Measurements from ENCODE around the gene STUB1.

Gene STUB1

DNA sequence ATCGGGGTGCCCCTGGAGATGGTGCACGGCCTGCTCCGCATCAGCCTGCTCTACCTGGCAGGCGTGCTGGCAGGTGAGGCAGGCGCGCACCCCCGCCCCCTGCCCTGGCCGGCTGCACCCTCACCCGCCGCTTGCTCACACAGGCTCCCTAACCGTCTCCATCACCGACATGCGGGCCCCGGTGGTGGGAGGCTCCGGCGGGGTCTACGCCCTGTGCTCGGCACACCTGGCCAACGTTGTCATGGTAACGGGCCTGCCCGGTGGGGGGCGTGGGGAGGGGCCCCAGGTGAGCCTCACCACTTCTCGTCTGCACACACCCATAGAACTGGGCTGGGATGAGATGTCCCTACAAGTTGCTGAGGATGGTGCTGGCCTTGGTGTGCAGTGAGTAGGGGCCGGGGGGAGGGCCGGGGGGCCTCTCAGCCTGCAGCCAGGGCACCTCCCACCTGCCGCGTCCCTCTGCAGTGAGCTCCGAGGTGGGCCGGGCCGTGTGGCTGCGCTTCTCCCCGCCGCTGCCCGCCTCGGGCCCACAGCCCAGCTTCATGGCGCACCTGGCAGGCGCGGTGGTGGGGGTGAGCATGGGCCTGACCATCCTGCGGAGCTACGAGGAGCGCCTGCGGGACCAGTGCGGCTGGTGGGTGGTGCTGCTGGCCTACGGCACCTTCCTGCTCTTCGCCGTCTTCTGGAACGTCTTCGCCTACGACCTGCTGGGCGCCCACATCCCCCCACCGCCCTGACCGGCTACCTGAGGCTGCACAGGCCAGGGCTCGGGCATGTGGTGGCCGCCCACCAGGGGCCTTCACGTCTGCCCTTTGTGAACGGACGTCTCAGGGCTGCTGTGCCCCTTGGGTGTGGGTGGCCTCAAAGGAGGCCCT, 2.7 kb upstream of the STUB1 start:
- Histone ChIP-seq H3K36me3 (peaks cover 34% of the 10 kb centered on the region), H3K4me3 (ENCODE audit: low read depth, low read length) (no peak overlapping the region), H3K27ac (no peak overlapping the region), H3K27me3 (ENCODE audit: insufficient read depth, low read depth, severe bottlenecking) (no peaks in the 10 kb centered on the region), H3K9me3 (ENCODE audit: severe bottlenecking) (no peaks in the 10 kb centered on the region)
- TF ChIP-seq, protein P1, sequence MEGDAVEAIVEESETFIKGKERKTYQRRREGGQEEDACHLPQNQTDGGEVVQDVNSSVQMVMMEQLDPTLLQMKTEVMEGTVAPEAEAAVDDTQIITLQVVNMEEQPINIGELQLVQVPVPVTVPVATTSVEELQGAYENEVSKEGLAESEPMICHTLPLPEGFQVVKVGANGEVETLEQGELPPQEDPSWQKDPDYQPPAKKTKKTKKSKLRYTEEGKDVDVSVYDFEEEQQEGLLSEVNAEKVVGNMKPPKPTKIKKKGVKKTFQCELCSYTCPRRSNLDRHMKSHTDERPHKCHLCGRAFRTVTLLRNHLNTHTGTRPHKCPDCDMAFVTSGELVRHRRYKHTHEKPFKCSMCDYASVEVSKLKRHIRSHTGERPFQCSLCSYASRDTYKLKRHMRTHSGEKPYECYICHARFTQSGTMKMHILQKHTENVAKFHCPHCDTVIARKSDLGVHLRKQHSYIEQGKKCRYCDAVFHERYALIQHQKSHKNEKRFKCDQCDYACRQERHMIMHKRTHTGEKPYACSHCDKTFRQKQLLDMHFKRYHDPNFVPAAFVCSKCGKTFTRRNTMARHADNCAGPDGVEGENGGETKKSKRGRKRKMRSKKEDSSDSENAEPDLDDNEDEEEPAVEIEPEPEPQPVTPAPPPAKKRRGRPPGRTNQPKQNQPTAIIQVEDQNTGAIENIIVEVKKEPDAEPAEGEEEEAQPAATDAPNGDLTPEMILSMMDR (IDR thresholded peaks at IDR 0.05; ENCODE audit: low read depth, low read length): no peak
- no peak for DNase-seq

DNA sequence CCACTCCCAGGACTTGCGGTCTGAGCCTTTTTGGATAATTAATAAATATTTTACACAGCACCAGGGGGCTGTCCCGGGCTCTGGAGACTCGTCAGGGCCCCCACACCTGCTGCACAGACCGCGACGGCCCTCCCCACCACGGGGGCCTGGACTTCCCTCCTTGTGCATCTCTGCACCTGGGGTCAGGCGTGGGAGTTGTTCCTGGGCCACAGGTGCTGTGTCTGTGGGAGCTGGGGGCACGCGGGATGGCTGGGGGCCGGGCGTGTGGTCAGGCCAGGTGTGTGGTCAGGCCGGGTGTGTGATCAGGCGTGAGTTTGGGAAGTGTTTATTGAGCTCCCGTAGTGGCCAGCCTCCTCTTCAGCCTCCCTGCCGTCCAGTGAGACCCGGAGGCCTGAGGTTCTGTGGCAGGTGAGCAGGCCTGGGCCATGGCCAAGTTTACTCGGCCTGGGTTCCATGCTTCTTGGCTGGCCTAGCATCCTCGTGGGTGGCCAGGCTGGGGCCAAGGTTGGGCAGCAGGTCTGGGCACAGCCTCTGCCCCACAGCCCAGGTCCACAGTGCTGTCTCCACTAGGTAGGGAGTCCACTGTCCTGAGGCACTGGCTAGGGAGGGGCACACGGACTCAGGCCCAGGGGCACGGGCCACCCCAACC, 1.9 kb upstream of the STUB1 start:
- Histone ChIP-seq H3K27me3 (ENCODE audit: insufficient read depth, low read depth, severe bottlenecking) (no peaks in the 10 kb centered on the region), H3K36me3 (peaks cover 34% of the 10 kb centered on the region), H3K9me3 (ENCODE audit: severe bottlenecking) (no peaks in the 10 kb centered on the region), H3K27ac (peak overlapping the region; percentile 92), H3K4me3 (ENCODE audit: low read depth, low read length) (no peak overlapping the region)
- TF ChIP-seq, protein P1 (IDR thresholded peaks at IDR 0.05; ENCODE audit: low read depth, low read length): no peak
- DNase-seq: no peak

DNA sequence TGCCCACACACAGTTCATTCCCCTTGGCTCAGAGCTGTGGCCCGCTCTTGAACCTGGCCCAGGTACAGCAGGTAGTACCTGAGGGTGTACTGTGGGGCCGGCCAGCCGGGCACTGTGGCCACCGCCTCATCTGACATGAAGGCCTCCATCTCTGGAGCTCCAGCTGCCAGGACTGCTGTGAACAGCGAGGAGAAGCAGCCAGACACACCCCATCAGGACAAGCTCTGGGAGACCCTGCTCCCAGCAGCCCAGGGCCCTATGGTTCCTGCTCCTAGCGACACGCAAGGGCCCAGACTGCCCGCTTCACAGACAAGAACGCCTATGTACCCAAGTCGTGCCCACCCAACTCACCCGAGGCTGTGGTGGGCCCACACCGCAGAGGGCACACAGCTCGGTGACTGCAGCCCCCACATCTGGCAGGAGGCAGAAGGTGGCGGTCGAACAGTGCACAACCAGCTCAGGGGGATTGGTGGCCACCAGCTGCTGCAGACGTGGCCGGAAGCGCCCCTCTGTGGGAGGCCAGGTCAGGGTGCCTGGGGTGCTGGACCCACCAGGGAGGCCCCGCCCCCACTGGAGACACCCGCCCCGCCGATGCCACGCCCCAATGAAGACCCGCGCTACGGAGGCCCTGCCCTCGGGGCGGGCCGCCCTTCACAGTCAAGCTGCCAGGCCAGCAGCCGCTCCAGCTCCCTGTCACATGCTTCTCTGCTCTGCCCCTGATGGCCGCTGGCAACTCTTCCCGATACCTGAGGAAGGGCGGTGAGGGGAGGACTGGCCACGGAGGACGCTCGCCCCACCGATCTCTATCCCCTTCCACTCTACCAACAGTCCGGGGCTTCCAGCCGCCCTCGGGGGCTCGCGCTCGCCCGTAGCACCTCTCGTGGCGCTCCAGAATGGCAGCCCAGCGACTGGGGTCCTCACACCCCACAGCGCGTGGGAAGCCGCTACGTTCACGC, 1.1 kb upstream of the STUB1 start:
- H3K36me3 ChIP-seq: peaks cover 33% of the 10 kb centered on the region
- peak overlapping the region; percentile 52 for H3K4me3 ChIP-seq (ENCODE audit: low read depth, low read length)
- H3K27me3 ChIP-seq (ENCODE audit: insufficient read depth, low read depth, severe bottlenecking): no peaks in the 10 kb centered on the region
- TF ChIP-seq, protein P1 (IDR thresholded peaks at IDR 0.05; ENCODE audit: low read depth, low read length): no peak
- DNase-seq: peak; percentile 89
- no peaks in the 10 kb centered on the region for H3K9me3 ChIP-seq (ENCODE audit: severe bottlenecking)
- H3K27ac ChIP-seq: peak overlapping the region; percentile 92

DNA sequence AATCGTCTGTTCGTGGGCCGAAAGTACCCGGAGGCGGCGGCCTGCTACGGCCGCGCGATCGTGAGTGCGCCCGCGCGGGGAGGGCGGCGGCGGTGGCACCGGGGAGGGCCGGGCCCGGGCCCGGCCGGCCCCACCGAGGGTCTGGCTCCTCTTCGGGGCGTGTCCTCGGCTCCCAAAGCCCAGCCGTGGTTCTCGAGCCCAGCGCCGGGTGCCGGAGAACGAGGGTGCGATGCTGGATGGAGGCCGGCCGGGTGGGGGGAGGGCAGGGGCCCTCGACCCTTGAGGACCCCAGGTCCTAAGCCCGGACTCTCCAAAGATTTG, 375 bp downstream of the STUB1 start:
- TF ChIP-seq, protein P1 (IDR thresholded peaks at IDR 0.05; ENCODE audit: low read depth, low read length): no peak

DNA sequence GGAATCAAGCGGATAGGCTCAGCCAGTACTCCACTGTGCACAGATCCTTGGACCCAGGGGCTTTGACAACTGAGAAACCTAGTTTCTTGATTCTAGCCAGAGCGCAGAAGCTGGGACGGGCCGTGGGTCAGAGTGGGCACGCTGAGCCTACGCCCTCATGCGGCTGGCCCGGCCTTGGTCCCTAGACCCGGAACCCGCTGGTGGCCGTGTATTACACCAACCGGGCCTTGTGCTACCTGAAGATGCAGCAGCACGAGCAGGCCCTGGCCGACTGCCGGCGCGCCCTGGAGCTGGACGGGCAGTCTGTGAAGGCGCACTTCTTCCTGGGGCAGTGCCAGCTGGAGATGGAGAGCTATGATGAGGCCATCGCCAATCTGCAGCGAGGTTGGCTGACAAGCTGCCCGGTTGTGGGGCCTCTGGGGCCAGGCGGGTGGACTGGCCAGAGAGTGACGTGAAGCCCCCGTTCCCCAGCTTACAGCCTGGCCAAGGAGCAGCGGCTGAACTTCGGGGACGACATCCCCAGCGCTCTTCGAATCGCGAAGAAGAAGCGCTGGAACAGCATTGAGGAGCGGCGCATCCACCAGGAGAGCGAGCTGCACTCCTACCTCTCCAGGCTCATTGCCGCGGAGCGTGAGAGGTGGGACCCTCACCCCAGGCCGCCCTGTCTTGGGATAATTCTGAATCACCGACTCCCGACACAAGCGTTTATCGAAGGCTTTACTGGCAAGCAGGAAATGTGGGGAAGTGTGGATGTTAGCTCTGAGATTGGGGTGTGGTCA, 946 bp downstream of the STUB1 start:
- TF ChIP-seq, protein P1 (IDR thresholded peaks at IDR 0.05; ENCODE audit: low read depth, low read length): peak; percentile 37; the same call in 1 of the 2 replicates
- H3K27ac ChIP-seq: peak overlapping the region; percentile 91
- no peaks in the 10 kb centered on the region for H3K27me3 ChIP-seq (ENCODE audit: insufficient read depth, low read depth, severe bottlenecking)
- H3K9me3 ChIP-seq (ENCODE audit: severe bottlenecking): no peaks in the 10 kb centered on the region
- H3K36me3 ChIP-seq: peaks cover 43% of the 10 kb centered on the region
- peak overlapping the region; percentile 76 for H3K4me3 ChIP-seq (ENCODE audit: low read depth, low read length)
- peak; percentile 38 for DNase-seq

More for the DNA sequence above, 375 bp downstream of the STUB1 start:
- Histone ChIP-seq H3K36me3 (peaks cover 39% of the 10 kb centered on the region), H3K4me3 (ENCODE audit: low read depth, low read length) (peak overlapping the region; percentile 76), H3K27ac (peak overlapping the region; percentile 91), H3K27me3 (ENCODE audit: insufficient read depth, low read depth, severe bottlenecking) (no peaks in the 10 kb centered on the region), H3K9me3 (ENCODE audit: severe bottlenecking) (no peaks in the 10 kb centered on the region)
- no peak for DNase-seq

Measured in WERI-Rb-1 (cell line).